Measurements from ENCODE around the gene KIAA1614.

The KIAA1614 gene

DNA sequence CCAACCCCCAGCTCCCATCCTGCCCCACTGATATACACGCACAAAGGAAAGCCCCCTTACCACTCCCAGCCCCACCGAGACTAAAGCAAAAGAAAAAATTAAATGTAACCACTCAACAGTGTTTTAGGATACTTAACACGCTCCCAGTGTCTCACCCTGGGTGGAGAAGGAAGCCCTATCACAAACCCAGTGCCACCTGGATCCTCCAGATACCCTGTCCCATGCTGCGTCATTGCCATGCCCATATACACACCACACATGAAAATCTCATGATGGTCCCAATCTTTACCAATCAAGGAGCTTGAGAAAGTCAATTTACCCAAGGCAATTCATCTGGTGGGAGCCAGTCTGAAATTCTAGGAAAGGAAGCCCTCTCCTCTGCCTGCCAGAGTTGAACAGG lies 11.2 kb downstream of the KIAA1614 start:
- no peak for DNase-seq (ENCODE audit: low read depth in 2 of 2)

DNA sequence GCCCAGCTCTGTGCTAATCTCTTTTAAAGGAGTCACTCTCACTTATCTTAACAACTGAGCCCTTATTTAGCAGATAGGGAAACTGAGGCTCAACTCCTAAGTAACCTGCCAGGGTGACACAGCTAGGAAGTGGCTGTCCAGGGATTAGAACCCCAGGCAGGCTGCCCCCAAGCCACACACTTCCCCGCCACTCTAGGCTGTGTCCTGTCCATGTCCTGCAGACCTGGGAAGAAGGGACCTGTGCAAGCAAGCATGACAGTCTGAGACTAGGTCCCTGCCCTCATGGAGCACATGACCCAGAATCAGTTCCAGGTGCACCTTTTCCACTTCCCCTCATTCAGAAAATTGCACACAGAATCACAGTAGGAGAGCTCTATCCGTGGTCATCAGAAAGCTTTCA lies 12.2 kb downstream of the KIAA1614 start:
- DNase-seq (ENCODE audit: low read depth in 2 of 2), result no peak
- no peak overlapping the region for H3K4me3 ChIP-seq (replicated peaks in 1 of 2; ENCODE audit: low read depth in 2 of 2, low read length in 2 of 2)
- TF ChIP-seq, protein P1, sequence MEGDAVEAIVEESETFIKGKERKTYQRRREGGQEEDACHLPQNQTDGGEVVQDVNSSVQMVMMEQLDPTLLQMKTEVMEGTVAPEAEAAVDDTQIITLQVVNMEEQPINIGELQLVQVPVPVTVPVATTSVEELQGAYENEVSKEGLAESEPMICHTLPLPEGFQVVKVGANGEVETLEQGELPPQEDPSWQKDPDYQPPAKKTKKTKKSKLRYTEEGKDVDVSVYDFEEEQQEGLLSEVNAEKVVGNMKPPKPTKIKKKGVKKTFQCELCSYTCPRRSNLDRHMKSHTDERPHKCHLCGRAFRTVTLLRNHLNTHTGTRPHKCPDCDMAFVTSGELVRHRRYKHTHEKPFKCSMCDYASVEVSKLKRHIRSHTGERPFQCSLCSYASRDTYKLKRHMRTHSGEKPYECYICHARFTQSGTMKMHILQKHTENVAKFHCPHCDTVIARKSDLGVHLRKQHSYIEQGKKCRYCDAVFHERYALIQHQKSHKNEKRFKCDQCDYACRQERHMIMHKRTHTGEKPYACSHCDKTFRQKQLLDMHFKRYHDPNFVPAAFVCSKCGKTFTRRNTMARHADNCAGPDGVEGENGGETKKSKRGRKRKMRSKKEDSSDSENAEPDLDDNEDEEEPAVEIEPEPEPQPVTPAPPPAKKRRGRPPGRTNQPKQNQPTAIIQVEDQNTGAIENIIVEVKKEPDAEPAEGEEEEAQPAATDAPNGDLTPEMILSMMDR (IDR thresholded peaks at IDR 0.05; ENCODE audit: low read depth, low read length), result no peak

More for the DNA sequence above, 11.2 kb downstream of the KIAA1614 start:
- TF ChIP-seq, protein P1 (IDR thresholded peaks at IDR 0.05; ENCODE audit: low read depth, low read length), result no peak
- H3K4me3 ChIP-seq (replicated peaks in 1 of 2; ENCODE audit: low read depth in 2 of 2, low read length in 2 of 2), result no peak overlapping the region

DNA sequence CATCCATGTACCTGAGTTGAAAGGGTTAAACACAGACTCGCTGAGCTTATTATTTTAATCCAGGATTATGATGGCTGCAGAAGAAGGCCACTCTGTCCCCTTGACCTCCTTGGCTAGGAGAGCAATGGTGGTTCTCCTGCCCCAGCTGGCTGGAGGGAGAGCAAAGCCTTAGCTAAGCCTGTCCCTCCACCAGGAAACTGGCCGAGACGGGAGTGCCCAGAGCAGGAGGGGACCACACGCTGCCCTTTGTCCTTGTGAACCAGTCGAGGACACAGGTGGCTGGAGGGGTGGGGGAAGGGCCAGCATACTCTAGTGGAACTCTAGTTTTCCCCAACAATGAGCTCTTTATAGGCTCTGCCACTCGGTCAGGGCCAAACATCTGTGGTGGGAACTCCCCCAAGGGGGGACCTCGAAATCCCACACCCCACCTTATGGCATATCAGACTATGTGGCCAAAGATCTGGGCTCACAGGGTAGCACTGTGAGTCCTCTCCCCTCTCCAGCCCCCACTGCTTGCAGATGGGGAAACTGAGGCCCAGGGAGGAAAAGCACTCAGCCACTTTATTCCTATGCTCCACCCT lies 12.9 kb downstream of the KIAA1614 start:
- no peak for DNase-seq (ENCODE audit: low read depth in 2 of 2)
- H3K4me3 ChIP-seq (replicated peaks in 1 of 2; ENCODE audit: low read depth in 2 of 2, low read length in 2 of 2), result no peak overlapping the region
- TF ChIP-seq, protein P1 (IDR thresholded peaks at IDR 0.05; ENCODE audit: low read depth, low read length), result no peak

DNA sequence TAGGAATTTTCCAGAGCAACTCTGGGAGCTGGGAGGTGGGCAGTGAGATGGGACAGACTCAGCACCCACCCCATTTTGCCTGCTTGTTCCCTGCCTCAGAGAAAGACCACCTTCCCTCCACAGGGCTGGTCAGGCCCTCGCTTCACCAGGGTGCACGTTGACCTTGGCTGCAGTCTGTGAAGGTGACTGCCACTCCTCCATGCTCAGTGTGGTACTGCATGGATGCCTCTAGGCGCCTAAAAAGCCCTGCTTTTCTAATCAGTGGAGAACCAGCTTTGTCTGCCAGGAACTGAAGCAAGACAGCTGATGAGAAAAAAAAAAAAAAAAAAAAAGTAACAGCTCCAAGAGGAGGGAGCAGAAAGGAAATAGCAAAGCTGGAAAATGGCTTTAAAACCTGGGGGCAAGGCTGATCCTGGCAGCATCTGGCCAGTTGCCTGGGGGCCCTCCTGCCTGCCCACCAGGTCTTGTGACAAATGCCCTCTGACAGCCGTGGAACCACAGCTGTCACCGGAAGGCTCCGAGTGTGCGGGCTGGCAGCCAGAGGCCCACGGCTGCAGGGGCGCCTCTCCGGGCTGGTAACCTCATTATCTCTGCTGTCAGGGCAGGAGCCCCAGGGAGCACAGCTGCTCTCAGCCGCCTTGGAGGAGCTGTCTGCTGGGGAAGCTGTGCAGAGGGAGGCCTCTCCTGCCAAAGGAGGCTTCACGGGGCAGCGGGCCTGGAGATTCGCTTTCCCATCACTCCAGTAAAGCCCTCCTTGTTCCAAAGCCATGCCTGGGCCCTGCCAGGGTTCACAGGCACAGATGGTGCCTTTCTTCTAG lies 13.7 kb downstream of the KIAA1614 start:
- H3K4me3 ChIP-seq (replicated peaks in 1 of 2; ENCODE audit: low read depth in 2 of 2, low read length in 2 of 2), result no peak overlapping the region
- DNase-seq (ENCODE audit: low read depth in 2 of 2), result peak; percentile 9 to 88
- TF ChIP-seq, protein P1 (IDR thresholded peaks at IDR 0.05; ENCODE audit: low read depth, low read length), result no peak

DNA sequence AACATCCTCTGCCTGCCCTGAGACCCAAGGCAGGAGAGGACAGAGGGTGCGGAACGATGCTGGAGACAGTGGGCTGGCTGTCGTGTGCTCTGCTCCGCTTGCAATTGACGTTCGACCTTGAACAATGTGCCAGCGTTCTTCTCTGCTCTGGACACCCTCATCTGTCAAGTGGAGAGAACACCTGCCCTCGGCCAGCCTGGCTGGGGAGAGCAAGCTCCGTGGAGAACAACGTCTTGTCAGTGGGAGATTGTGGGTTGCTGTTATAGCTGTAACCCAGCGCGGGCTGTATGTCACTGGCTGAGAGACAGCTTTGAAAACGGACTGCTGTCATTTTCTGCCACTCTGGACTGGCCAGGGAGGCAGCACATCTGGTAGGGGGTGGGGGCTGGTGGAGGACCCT lies 14.7 kb downstream of the KIAA1614 start:
- TF ChIP-seq, protein P1 (IDR thresholded peaks at IDR 0.05; ENCODE audit: low read depth, low read length), result no peak
- DNase-seq (ENCODE audit: low read depth in 2 of 2), result no peak
- H3K4me3 ChIP-seq (replicated peaks in 1 of 2; ENCODE audit: low read depth in 2 of 2, low read length in 2 of 2), result no peak overlapping the region

DNA sequence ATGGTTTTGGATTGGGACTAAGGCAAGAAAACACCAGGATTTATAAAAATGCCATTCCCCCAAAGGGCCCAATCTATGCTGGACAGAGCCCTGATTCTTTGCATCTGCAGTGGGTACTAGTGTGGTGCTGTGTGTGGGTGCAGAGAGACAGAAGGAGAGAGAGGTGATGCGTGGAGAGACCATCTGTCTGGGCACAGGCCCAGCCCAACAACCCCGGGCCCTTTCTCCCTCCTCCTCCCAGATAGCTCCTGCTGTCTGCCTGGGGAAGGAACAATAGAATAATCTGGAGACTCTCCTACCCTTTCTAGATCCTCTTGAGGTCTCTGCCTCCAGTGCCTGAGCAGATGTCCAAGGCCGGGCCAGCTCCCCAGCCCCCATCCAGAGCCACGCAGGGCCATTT lies 15.1 kb downstream of the KIAA1614 start:
- H3K4me3 ChIP-seq (replicated peaks in 1 of 2; ENCODE audit: low read depth in 2 of 2, low read length in 2 of 2), result no peak overlapping the region
- peak in 1 of 2 donors; percentile 5 for DNase-seq (ENCODE audit: low read depth in 2 of 2)
- TF ChIP-seq, protein P1 (IDR thresholded peaks at IDR 0.05; ENCODE audit: low read depth, low read length), result no peak
